K562 (cell line): Measurements from ENCODE around the gene OAT. TPM values are rescaled to one million over a fixed set of nuclear protein-coding genes. Genes with fewer than 3 reads are reported as not detected.

Source experiments
- ELK1 ChIP-seq: sonication (generic); formaldehyde crosslinking; IDR thresholded peaks from 2 replicates; pipeline ENCODE4 v1.8.1; 2022; ENCODE audit warnings: missing genetic modification reagents
- FIP1L1 ChIP-seq: fragments of 200-400 bp; formaldehyde crosslinking; IDR thresholded peaks from 2 replicates; pipeline ENCODE4 v1.6.1; 2018; ENCODE audit warnings: mild to moderate bottlenecking, low read depth, low read length; ENCODE audit not compliant: poor library complexity, severe bottlenecking
- ILK ChIP-seq: fragments of 450-650 bp; IDR thresholded peaks from 2 replicates; pipeline ENCODE4 v1.6.1; 2016; ENCODE audit warnings: missing genetic modification characterization, low read depth, mild to moderate bottlenecking, missing compliant biosample characterization, moderate library complexity, borderline replicate concordance
- KLF6 ChIP-seq: fragments of 250-450 bp; sonication (Bioruptor Pico); IDR thresholded peaks from 2 replicates; pipeline ENCODE4 v1.4.0; 2020; ENCODE audit warnings: mild to moderate bottlenecking, moderate library complexity, borderline replicate concordance
- MIER1 ChIP-seq: fragments of 450-650 bp; IDR thresholded peaks from 2 replicates; pipeline ENCODE4 v1.6.1; 2016; ENCODE audit warnings: antibody characterized with exemption, mild to moderate bottlenecking, low read depth
- NR3C1 ChIP-seq: sonication (generic); formaldehyde crosslinking; IDR thresholded peaks from 2 replicates; pipeline ENCODE4 v1.8.1; 2022; ENCODE audit warnings: missing genetic modification reagents
- PATZ1 ChIP-seq: fragments of 250-450 bp; sonication (Bioruptor Pico); IDR thresholded peaks from 2 replicates; pipeline ENCODE4 v1.5.0; 2020; ENCODE audit warnings: mild to moderate bottlenecking, borderline replicate concordance
- RCOR1 ChIP-seq, 2 experiments: IDR thresholded peaks; 2 replicates each; pipeline ENCODE4 v1.6.1; 2012; ENCODE audit warnings: low read depth in 2 of 2, low read length in 2 of 2, borderline replicate concordance in 1 of 2, improper control_type of control experiment in 1 of 2
- SLC30A9 ChIP-seq: fragments of 250-450 bp; sonication (Bioruptor Pico); IDR thresholded peaks from 2 replicates; pipeline ENCODE4 v1.8.0; 2022; ENCODE audit warnings: mild to moderate bottlenecking, moderate library complexity
- TCF15 ChIP-seq: fragments of 250-450 bp; sonication (Bioruptor Pico); IDR thresholded peaks from 2 replicates; pipeline ENCODE4 v1.8.0; 2022; ENCODE audit warnings: moderate library complexity, mild to moderate bottlenecking, inconsistent platforms
- YY1 ChIP-seq, 3 experiments: IDR thresholded peaks; 2 replicates each; pipeline ENCODE4 v1.6.1; 2011; ENCODE audit warnings: low read length in 2 of 3, mild to moderate bottlenecking in 2 of 3, moderate library complexity in 2 of 3, borderline replicate concordance in 1 of 3, control low read depth in 1 of 3, low read depth in 1 of 3; ENCODE audit not compliant: insufficient read depth in 3 of 3, insufficient replicate concordance in 2 of 3, control insufficient read depth in 1 of 3, insufficient read length in 1 of 3; ENCODE audit errors: extremely low read depth in 1 of 3
- ZC3H11A ChIP-seq: IDR thresholded peaks from 2 replicates; pipeline ENCODE4 v1.6.1; 2012; ENCODE audit warnings: low read depth, low read length, improper control_type of control experiment
- ZC3H8 ChIP-seq: fragments of 450-650 bp; IDR thresholded peaks from 2 replicates; pipeline ENCODE4 v1.6.1; 2017
- ZNF140 ChIP-seq: fragments of 250-450 bp; sonication (Bioruptor Pico); IDR thresholded peaks from 2 replicates; pipeline ENCODE4 v1.8.0; 2021; ENCODE audit warnings: moderate library complexity, mild to moderate bottlenecking, inconsistent platforms
- ZNF282 ChIP-seq: sonication (generic); formaldehyde crosslinking; IDR thresholded peaks from 2 replicates; pipeline ENCODE4 v1.8.1; 2023; ENCODE audit warnings: missing genetic modification reagents
- ZNF384 ChIP-seq: IDR thresholded peaks from 2 replicates; pipeline ENCODE4 v1.6.1; 2012; ENCODE audit warnings: low read depth, low read length, improper control_type of control experiment
- polyA plus RNA-seq, 8 experiments: library from polyadenylated mRNA; depleted of rRNA in 4 of 8; stranded (reverse) in 5 of 8; unstranded in 3 of 8; fragments of >200 nt; fragmentation: Nextera tagmentation in 2 of 8; fragmentation: Illumina TruSeq in 1 of 8; extraction: Ambion mirVana in 2 of 8; extraction: Trizol in 1 of 8; gene quantifications; 2 replicates each; pipeline versions ENCODE4 v1.2.1 to v1.2.3, GENCODE V29; 2011 to 2014; ENCODE audit warnings: inconsistent platforms in 1 of 8, missing spikeins in 1 of 8
- total RNA-seq, 7 experiments: library from RNA; depleted of rRNA in 6 of 7; stranded (reverse); fragments of >200 nt in 6 of 7; fragmentation: Illumina TruSeq in 2 of 7; extraction: Trizol in 2 of 7; gene quantifications; 2 replicates each; pipeline versions ENCODE4 v1.2.1 to v1.2.3, GENCODE V29; 2011 to 2021; ENCODE audit warnings: low replicate concordance in 1 of 7
- TF ChIP-seq, protein P1 (sequence below): sonication (generic); formaldehyde crosslinking; IDR thresholded peaks from 2 replicates; pipeline ENCODE4 v1.8.1; 2023; ENCODE audit warnings: mild to moderate bottlenecking, missing genetic modification reagents
- TF ChIP-seq, protein P2 (sequence below): fragments of 450-650 bp; IDR thresholded peaks from 2 replicates; pipeline ENCODE4 v1.7.1; 2018; ENCODE audit warnings: mild to moderate bottlenecking, low read depth; ENCODE audit not compliant: partially characterized antibody

OAT gene
- total and polyA plus RNA-seq, 9 of the 15 experiments (the other 6 are each of a cell fraction or from before 2014, with no cell fraction given) = 100 to 312 (median 163) TPM

- TF ChIP-seq MIER1 (no peak), ELK1 (CRISPR knock-in tag) (no peak), YY1 (IDR thresholded peaks at IDR 0.05; ENCODE audit: borderline replicate concordance in 1 of 3, control insufficient read depth in 1 of 3, extremely low read depth in 1 of 3, insufficient read depth in 3 of 3, insufficient read length in 1 of 3, insufficient replicate concordance in 2 of 3, low read depth in 1 of 3, low read length in 2 of 3) (peak in 1 of 3 experiments; percentile 17), ILK (tag) (no peak), ZNF140 (CRISPR knock-in tag) (no peak), ZNF384 (no peak), ZC3H8 (no peak), TCF15 (CRISPR knock-in tag) (no peak), RCOR1 (IDR thresholded peaks at IDR 0.05; ENCODE audit: borderline replicate concordance in 1 of 2, low read depth in 2 of 2, low read length in 2 of 2) (peak in 1 of 2 experiments; percentile 21; a peak in 1 of 4 replicates), NR3C1 (no peak), KLF6 (no peak), ZNF282 (CRISPR knock-in tag) (no peak), ZC3H11A (no peak), SLC30A9 (CRISPR knock-in tag) (no peak), FIP1L1 (no peak), PATZ1 (CRISPR knock-in tag) (no peak)
- TF ChIP-seq, protein P1, sequence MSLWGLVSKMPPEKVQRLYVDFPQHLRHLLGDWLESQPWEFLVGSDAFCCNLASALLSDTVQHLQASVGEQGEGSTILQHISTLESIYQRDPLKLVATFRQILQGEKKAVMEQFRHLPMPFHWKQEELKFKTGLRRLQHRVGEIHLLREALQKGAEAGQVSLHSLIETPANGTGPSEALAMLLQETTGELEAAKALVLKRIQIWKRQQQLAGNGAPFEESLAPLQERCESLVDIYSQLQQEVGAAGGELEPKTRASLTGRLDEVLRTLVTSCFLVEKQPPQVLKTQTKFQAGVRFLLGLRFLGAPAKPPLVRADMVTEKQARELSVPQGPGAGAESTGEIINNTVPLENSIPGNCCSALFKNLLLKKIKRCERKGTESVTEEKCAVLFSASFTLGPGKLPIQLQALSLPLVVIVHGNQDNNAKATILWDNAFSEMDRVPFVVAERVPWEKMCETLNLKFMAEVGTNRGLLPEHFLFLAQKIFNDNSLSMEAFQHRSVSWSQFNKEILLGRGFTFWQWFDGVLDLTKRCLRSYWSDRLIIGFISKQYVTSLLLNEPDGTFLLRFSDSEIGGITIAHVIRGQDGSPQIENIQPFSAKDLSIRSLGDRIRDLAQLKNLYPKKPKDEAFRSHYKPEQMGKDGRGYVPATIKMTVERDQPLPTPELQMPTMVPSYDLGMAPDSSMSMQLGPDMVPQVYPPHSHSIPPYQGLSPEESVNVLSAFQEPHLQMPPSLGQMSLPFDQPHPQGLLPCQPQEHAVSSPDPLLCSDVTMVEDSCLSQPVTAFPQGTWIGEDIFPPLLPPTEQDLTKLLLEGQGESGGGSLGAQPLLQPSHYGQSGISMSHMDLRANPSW = no peak
- TF ChIP-seq, protein P2, sequence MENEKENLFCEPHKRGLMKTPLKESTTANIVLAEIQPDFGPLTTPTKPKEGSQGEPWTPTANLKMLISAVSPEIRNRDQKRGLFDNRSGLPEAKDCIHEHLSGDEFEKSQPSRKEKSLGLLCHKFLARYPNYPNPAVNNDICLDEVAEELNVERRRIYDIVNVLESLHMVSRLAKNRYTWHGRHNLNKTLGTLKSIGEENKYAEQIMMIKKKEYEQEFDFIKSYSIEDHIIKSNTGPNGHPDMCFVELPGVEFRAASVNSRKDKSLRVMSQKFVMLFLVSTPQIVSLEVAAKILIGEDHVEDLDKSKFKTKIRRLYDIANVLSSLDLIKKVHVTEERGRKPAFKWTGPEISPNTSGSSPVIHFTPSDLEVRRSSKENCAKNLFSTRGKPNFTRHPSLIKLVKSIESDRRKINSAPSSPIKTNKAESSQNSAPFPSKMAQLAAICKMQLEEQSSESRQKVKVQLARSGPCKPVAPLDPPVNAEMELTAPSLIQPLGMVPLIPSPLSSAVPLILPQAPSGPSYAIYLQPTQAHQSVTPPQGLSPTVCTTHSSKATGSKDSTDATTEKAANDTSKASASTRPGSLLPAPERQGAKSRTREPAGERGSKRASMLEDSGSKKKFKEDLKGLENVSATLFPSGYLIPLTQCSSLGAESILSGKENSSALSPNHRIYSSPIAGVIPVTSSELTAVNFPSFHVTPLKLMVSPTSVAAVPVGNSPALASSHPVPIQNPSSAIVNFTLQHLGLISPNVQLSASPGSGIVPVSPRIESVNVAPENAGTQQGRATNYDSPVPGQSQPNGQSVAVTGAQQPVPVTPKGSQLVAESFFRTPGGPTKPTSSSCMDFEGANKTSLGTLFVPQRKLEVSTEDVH = no peak
Measured at GRCh38 chr10:124420254-124420653, 1.5 kb upstream of the OAT start (continued).
